Dermis microvascular lymphatic vessel endothelial cell (primary cell): ENCODE data around the gene PMF1. TPM values are rescaled to one million over a fixed set of nuclear protein-coding genes. Genes with fewer than 3 reads are reported as not detected.
A peak's percentile ranks its signal among the peaks of the same experiment; 100 is the strongest.
"Not testable (repeated sequence)": the region's sequence is repeated elsewhere in the genome, so short reads cannot be mapped to it uniquely, and the experiment has no call there.

Source experiments
- DNase-seq, 2 donors: peaks; one replicate each; pipeline versions ENCODE4 v3.0.0 to v3.0.0-alpha.2; 2010; ENCODE audit warnings: low read depth in 2 of 2
- total RNA-seq: library from RNA; depleted of rRNA; stranded (reverse); fragments of >200 nt; gene quantifications from 2 replicates; pipeline ENCODE4 v1.2.1, GENCODE V29; 2014

The PMF1 gene, protein sequence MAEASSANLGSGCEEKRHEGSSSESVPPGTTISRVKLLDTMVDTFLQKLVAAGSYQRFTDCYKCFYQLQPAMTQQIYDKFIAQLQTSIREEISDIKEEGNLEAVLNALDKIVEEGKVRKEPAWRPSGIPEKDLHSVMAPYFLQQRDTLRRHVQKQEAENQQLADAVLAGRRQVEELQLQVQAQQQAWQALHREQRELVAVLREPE
- 52.0 and 70.2 TPM in 2 replicates for total RNA-seq

DNA sequence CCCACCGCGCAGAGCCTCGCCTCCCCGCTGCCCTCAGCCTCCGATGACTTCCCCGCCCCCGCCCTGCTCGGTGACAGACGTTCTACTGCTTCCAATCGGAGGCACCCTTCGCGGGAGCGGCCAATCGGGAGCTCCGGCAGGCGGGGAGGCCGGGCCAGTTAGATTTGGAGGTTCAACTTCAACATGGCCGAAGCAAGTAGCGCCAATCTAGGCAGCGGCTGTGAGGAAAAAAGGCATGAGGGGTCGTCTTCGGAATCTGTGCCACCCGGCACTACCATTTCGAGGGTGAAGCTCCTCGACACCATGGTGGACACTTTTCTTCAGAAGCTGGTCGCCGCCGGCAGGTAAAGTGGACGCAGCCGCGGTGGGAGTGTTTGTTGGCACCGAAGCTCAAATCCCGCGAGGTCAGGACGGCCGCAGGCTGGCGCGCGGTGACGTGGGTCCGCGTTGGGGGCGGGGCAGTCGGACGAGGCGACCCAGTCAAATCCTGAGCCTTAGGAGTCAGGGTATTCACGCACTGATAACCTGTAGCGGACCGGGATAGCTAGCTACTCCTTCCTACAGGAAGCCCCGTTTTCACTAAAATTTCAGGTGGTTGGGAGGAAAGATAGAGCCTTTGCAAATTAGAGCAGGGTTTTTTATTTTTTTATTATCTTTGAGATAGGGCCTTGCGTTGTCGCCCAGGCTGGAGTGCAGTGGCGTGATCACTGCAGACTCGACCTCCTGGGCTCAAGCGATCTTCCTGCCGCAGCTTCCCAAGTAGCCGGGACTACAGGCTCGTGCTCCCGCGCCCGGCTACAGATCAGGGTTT lies at the start of gene PMF1:
PMF1 (plus strand) TSS at position 175 of the 811 bp plus-strand sequence; CDS start at position 184, 9 bp downstream.
- DNase-seq: peak; percentile 92 to 97

DNA sequence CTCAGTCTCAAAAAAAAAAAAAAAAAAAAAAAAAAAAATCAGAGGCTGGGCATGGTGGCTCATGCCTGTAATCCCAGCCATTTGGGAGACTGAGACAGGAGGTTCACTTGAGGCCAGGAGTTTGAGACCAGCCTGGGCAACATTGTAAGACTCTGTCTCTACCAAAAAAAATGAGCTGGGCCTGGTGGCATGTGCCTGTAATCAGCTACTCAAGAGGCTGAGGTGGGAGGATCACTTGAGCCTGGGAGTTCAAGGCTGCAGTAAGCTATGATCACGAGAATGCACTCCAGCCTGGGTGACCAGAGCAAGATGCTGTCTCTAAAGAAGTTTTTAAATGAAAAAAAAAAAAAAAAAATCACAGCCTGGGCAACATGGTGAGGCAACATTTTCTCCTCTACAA lies 49.1 kb upstream of the PMF1 start:
- DNase-seq: no peak

DNA sequence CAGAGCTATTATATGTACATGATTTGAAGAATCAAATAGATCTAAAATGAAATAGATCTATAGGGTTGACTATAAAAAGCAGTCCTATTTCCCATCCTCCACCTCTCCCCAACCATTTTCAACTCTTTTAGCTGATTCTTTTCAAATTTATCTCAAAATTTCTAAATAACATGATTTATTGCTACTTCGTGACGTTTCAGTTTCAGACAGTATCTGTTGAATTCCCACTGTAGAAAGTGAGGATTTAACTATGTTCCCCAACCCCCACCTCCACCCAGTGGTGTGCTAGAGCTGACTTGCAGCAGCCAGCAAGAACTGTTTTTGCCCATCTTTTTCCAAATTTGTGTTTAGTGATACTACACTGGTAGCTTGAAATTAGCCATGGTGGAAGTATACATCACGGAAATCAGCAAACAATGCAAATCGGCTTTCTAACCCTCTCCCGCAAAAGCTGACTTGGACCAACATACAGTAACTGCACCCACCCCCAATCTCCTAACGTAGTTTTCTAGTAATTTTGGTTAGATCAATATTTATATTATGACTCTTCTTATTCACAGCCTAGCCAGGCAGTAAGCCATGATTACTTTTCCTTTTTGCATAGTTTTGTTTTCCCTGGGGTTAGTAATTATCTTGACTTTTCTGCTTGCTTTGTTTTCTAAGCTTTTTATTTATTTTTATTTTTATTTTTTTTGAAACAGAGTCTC lies 48.5 kb upstream of the PMF1 start:
- DNase-seq: no peak

DNA sequence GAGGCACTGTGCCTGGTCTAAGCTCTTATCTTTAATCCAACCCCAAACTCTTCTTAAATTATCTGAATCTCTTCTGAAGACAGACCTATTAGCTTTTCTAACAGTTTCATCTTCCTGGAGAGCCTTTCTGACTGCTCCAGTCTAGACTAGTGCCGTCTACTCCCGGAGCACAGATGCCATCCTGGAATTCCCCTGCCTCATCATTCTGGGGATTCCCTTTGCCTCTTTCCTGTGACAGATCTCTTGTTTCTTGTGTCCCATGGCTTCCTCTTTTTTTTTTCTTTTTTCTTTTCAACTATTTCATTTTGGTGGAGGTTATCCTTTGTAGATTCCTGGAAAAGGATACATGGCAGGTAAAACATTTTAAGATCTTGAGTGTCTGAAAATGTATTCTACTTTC lies 47.7 kb upstream of the PMF1 start:
- DNase-seq: peak in 1 of 2 donors; percentile 59

DNA sequence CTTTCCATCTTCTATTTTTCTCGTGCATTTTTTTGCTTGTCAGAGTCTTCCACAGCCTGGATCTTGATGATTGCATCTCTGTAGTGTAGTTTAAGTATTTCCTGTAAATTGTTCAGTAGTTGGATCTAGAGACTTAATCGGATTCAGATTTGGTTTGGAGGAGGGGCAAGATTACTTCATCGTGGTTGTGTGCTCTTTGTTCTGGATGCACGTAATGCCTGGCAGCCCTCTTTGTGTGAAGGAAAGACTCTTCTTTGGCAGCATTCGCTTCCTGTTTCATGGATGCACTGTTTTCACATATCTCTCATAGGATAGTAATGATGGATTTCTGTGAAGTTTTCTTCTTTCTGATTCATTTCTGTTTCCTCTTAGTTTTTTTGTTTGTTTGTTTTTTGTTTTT lies 45.3 kb upstream of the PMF1 start:
- peak; percentile 30 to 71 for DNase-seq

DNA sequence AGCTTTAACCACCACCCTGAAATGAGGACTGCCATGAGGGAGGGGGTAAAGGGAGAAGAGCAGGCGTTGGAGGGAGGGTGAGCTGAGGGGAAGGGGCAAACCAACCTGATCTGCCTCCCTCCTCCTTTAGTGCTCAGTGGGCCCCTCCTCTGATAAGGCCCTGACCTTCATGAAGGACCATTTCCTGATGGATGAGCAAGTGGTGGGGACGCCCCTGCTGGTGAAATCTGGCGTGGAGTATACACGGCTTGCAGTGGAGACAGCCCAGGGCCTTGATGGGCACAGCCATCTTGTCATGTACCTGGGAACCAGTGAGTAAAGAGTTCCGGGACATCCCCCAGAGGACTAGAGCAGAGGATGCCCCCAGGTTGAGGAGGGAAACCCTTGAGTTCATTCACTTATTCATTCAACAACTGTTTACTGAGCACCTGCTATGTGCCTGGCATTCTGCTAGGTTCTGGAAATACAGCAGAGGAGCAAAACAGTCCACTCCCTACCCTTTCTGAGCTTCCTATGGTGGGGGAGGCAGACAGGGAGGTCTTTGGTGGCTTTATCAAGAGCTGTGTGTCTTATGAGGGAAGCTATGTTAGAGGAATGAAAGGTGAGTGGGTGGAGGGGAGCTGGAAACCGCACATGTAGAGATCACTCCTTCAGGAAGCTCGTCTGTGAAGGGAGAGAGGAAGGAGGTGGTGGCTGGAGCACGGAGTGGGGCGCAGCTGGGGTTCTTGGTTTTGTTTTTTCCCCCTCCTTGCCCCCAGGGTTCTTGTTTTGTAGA lies 39.9 kb upstream of the PMF1 start:
- no peak for DNase-seq

DNA sequence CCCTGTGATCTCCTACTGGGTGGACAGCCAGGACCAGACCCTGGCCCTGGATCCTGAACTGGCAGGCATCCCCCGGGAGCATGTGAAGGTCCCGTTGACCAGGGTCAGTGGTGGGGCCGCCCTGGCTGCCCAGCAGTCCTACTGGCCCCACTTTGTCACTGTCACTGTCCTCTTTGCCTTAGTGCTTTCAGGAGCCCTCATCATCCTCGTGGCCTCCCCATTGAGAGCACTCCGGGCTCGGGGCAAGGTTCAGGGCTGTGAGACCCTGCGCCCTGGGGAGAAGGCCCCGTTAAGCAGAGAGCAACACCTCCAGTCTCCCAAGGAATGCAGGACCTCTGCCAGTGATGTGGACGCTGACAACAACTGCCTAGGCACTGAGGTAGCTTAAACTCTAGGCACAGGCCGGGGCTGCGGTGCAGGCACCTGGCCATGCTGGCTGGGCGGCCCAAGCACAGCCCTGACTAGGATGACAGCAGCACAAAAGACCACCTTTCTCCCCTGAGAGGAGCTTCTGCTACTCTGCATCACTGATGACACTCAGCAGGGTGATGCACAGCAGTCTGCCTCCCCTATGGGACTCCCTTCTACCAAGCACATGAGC lies 36.1 kb upstream of the PMF1 start:
- DNase-seq: no peak

DNA sequence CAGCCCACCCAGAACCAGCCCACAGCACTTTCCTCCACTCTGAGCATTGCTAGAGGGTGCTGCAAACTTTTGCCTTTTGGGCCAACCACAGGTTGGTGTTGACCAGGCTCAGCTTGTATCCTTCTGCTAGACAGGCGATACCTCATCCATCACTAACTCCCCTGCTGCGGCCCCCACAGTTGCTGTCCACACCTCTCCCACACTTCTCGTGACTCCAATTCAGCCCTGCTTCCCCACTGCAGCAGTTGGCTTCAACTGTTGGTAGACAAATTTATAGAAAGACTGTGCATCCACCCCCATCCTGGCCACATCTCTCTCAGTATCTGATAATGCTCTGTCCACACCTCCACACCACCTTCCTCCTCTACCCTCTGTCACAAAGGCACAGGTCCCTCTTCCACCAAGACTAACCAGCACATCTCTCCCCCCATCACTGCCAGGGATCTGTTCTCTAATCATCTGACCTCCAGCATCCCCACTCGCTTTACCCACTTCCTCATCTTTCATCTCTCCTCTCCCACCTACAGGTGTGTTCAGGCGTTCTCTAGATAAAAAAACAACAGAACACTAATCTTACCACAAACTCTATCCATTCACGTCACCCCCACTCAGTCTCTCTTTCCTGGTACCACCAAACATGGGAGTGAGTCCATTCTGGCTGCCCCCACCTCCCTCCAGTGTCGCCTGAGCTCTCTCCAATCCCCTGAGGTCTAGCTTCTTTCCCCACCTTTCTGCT lies 34.7 kb upstream of the PMF1 start:
- no peak for DNase-seq

DNA sequence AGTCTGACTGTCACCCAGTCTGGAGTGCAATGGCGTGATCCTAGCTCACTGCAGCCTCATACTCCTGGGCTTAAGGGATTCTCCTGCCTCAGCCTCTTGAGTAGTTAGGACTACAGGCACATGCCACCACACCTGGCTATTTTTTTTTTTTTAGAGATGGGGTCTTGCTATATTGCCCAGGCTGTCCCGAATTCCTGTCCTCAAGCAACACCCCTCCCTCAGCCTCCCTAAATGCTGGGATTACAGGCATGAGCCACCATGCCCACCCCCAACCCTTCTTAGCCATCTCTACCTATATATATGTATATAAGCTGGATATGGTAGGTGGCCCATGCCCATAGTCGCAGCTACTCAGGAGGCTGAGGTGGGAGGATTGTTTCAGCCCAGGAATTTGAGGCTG lies 32.3 kb upstream of the PMF1 start:
- DNase-seq: no peak

DNA sequence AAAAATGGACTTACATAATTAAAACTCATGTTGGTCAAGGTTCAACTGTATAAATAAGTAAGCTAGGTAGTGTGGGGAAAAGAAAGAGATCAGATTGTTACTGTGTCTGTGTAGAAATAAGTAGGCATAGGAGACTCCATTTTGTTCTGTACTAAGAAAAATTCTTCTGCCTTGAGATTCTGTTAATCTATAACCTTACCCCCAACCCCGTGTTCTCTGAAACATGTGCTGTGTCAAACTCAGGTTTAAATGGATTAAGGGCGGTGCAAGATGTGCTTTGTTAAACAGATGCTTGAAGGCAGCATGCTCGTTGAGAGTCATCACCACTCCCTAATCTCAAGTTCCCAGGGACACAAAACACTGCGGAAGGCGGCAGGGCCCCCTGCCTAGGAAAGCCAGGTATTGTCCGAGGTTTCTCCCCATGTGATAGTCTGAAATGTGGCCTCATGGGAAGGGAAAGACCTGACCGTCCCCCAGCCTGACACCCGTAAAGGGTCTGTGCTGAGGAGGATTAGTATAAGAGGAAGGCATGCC lies 31.3 kb upstream of the PMF1 start:
- DNase-seq: not testable (repeated sequence)

DNA sequence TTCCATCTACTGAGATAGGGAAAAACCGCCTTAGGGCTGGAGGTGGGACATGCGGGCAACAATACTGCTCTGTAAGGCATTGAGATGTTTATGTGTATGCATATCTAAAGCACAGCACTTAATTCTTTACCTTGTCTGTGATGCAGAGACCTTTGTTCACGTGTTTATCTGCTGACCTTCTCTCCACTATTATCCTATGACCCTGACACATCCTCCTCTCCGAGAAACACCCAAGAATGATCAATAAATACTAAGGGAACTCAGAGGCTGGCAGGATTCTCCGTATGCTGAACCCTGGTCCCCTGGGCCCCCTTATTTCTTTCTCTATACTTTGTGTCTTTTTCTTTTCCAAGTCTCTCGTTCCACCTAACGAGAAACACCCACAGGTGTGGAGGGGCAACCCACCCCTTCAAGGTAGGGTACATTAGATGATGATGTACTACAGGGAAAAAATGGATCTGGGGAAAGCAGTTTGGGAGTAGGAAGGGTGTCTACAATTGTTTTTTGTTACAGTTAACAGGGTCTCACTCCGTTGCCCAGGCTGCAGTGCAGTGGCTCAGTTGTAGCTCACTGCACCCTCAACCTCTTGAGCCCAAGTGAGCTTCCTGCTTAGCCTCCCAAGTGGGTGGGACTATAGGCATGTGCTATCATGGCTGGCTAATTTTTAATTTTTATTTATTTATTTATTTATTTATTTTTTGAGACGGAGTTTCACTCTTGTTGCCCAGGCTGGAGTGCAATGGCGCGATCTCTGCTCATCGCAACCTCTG lies 30.6 kb upstream of the PMF1 start:
- not testable (repeated sequence) for DNase-seq

DNA sequence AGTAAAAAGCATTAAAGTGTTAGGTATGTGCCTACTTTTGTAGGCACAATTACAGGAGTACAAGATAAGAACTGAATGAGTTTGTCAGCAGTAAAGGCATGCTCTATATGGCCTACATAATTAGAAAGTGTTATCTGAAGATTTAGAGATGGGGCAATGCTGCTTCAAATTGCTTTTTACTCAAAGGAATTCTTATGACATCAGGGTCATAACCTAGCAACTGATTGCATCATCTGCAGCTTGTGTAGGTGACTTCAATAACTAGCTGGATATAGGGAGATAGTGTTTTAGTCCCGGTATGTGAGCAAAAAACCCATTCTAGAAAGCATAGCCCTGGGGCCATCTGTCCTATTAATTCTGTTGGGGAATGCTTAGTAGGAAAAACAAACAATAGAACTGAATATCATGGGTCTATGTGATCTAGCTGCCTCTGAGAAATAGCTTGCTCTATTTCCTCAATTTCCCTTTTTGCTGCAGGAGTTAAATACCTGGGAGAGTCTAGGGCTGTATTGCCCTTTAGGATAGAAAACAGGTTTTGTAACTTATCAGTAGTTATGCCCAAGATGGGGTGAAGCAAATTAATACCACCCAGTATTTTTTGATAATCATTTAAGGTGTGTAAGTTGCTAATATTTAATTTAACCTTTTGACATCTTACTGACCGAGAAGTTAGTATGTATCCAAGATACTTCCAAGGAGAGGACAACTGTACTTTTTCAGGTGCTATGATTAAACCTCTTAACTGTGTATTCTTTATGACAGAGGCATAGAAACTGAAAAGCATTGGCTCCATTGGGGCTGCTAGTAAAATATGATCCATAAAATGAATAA lies 26.2 kb upstream of the PMF1 start:
- DNase-seq: not testable (repeated sequence)

DNA sequence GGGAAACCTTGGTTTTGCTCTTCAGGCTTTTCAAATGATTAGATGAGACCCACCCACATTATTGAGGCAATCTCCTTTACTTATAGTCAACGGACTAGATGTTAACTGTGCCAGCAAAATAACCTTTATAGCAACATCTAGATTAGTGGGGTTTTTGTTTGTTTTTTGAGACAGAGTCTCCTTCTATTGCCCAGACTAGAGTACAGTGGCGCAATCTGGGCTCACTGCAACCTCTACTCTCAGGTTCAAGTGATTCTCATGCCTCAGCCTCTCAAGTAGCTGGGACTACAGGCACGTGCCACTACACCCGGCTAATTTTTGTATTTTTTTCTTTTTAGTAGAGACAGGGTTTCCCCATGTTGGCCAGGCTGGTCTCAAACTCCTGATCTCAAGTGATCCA lies 22.5 kb upstream of the PMF1 start:
- not testable (repeated sequence) for DNase-seq

DNA sequence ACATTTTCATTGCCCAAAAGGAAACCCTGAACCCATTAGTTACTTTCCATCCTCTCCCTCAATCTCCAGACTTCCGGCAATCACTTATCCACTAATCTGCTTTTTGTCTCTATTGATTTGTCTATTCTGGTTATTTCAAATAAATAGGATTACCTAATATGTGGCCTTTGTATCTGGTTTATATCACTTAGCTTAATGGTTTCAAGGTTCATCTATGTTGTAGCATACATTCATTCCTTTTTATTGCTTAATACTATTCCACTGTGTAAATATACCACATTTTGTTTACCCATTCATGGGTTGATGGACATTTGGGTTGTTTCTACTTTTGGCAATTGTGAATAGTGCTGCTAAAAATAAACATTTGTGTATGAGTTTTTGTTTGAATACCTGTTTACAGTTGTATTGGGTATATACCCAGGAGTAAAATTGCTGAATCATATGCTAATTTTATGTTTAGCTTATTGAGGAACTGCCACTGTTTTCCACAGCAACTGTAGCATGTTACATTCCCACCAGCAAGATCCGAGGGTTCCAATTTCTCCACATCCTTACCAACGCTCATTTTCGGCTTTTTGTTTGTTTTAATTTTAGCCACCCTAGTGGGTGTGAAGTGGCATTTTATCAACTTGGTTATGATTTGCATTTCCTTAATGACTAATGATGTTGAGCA lies 21.4 kb upstream of the PMF1 start:
- DNase-seq: no peak

DNA sequence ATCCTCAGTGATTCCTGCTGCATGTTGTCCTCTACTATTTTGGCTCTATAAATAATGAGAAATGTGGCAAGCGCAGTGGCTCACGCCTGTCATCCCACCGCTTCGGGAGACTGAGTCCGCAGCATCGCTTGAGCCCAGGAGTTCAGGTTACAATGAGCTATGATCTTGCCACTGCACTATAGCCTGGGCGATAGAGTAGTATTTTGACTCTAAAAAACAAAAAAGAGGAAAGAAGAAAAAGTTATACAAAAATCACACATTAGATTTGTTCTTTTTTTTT lies 19.7 kb upstream of the PMF1 start:
- DNase-seq: no peak

DNA sequence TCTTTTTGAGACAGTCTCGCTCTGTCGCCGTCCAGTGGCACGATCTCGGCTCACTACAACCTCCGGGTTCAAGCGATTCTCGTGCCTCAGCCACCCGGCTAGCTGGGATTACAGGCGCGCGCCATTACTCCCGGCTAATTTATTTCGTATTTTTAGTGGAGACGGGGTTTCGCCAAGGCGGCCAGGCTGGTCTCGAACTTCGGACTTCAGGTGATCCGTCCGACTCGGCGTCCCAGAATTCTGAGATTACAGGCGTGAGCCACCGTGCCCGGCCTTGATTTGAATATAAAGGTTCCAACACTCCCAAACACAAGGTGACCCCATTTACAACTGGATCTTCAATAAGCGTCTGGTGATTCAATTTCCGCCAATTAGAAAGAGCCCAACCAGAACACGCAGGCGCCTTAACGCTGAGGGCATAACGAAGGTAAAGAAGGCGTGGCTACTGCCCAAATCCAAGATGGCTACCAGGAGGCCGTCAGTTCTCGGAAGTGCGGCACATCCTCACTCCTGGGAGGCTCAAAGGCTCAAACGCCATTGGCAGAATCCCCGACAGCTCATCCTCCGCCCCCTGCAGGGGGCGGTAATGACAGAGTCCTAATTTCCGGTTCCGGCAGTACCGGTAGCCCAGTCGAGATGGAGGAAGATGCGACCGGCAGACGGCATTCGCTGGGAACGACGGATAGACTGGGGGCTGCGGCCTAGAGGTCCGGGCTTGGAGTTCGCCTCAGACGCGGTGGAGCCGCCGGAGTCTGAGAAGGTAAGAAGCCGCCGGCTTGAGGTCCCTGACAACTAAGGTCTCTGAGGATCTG lies 19.1 kb upstream of the PMF1 start, which contains the start of gene SLC25A44:
SLC25A44 (plus strand) TSS at position 617 of the 812 bp plus-strand sequence. CDS start 5,744 bp downstream, outside the sequence.
- peak; percentile 99 for DNase-seq

DNA sequence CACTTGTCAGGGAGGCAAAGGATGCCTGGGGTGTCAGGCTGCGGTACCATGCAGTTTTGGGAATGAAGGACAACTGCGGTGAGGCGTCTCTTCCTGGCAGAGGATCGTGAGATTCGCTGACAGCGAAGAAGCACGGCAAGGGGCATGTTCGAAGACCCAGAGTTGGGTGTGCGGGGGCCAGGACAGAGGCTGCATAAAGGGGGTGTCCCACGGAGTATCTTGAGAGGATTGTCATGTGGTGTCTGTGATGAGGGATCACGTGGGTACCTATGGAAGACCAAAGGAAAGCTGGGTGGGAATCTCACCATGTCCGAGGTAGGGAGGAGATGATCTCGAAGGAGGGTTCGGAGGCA lies 18.5 kb upstream of the PMF1 start:
- DNase-seq: peak in 1 of 2 donors; percentile 23
